ENCODE measurements around the gene DAP3.
"Not testable (repeated sequence)": the region's sequence is repeated elsewhere in the genome, so short reads cannot be mapped to it uniquely, and the experiment has no call there.

DAP3 gene

DNA sequence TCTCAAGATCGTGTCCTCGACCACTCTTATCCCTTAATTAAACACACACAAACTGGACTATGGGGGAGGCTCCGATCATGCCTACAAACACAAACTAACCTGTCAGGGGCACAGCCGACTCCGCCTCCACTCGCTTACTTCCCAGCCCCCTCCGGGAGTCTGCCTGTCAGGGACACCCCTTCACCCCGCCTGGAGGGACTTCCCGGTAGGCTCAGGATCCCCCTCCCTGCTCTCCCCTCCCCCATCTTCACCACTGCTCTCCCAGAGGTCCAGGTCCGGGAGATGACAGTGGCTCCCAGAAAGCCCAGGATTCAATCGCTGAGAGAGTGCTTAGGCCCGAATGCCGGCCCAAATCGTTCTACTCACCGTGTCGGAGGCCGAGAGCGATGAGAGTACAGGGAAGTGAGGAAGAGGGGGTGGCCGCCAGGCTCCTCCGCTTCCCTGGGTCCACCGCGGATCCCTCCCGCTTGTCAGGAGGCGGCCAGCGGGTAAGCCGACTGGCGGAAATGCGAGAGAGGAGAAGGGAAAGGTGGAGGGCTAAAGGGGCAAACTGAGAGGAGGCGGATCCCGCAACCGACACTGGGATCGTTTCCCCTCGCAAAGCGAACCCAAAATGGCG is 1.1 kb upstream of the DAP3 start:
- not testable (repeated sequence) for DNase-seq

GRCh38 chr1:155688324-155689080 is 389 bp upstream of the DAP3 start, which contains the start of gene YY1AP1:
Gene YY1AP1 (minus strand): TSS chr1:155688774. CDS start chr1:155680436, 8,338 bp downstream.
- peak; percentile 90 to 92 for DNase-seq

- DNase-seq, result no peak
These were observed 3.2 kb downstream of the DAP3 start for GRCh38 chr1:155691992-155692528.

- DNase-seq, result no peak
These were observed 5.3 kb downstream of the DAP3 start for GRCh38 chr1:155694167-155694566.

DNA sequence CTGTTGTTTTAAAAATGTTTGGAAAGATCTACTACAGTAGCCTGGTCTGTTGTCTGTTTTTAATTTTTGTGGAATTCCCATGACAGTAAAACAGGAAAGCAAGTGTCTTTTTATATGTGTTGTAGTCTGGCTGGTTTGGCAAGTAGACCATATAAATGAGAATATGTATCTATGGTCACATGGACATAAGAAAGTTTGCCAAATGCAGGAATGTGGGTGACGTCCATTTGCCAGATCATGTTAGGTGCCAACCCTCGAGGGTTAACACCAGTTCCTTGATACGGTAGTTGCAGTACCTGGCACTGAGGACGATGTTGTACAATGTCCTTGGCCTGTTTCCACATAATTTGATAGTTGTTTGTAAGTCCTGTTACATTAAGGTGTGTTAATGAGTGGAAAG is 6.2 kb downstream of the DAP3 start:
- DNase-seq, result no peak

GRCh38 chr1:155695608-155696007 is 6.7 kb downstream of the DAP3 start:
- DNase-seq, result no peak

- DNase-seq, result no peak
These were observed 7.6 kb downstream of the DAP3 start for GRCh38 chr1:155696524-155696923.

GRCh38 chr1:155697046-155697445 is 8.2 kb downstream of the DAP3 start:
- no peak for DNase-seq

DNA sequence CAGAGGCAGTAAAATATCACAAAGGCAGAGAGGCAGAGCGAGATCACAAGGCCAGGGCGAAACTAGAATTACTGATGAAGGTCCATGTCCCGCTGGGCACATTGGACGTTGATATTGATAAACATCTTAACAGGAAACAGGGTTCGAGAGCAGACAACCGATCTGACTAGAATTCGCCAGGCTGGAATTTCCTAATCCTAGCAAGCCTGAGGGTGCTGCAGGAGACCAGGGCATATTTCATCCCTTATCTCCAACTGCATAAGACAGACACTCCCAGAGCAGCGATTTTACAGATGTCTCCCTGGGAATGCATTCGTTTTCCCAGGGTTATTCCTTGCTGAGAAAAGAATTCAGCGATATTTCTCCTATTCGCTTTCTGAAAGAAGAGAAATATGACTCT is 8.7 kb downstream of the DAP3 start:
- DNase-seq, result not testable (repeated sequence)

DNA sequence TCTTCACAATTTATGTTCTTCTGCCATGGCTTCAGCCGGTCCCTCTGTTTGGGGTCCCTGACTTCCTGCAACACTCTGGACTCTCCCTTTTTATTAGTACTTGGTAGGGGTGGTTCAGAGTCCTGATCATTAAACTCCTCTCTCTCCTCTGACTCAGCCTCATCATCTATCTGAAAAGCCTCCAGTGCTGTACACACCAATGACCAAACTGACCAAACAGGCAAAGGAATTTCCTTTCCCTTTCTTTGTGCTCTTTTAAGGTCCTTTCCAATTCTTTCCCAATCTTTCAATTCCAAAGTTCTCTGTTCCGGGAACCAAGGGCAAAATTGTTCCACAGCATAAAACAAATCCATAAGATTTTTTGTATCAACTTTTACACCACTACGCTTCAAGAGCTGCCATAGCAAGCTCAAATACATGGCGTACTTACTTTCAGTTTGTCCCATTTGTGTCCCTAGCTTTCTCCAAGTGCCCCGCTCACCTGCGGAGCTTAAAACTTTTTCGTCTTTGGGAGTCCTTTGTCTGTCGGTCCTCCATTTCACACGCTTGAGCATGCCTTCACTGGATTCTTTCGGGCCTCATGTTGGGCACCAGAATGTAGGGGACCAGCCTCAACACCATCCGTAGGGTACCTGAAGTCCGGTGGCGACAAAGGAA is 9.6 kb downstream of the DAP3 start:
- no peak for DNase-seq

- DNase-seq, result not testable (repeated sequence)
These were observed 10.2 kb downstream of the DAP3 start for GRCh38 chr1:155699062-155699461.

- not testable (repeated sequence) for DNase-seq
These were observed 12.8 kb downstream of the DAP3 start for GRCh38 chr1:155701675-155702074.

DNA sequence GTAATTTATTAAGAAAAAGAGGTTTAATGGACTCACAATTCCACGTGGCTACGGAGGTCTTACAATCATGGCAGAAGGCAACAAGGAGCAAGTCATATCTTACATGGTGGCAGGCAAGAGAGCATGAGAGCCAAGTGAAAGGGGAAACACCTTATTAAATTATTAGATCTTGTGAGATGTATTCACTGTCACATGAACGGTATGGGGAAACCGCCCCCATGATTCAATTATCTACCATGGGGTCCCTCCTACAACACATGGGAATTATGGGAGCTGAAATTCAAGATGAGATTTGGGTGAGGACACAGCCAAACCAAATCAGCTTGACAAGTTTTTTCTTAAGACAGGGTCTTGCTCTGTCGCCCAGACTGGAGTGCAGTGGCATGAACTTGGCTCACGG is 14.3 kb downstream of the DAP3 start:
- no peak for DNase-seq

- not testable (repeated sequence) for DNase-seq
These were observed 15.5 kb downstream of the DAP3 start for GRCh38 chr1:155704414-155704813.

DNA sequence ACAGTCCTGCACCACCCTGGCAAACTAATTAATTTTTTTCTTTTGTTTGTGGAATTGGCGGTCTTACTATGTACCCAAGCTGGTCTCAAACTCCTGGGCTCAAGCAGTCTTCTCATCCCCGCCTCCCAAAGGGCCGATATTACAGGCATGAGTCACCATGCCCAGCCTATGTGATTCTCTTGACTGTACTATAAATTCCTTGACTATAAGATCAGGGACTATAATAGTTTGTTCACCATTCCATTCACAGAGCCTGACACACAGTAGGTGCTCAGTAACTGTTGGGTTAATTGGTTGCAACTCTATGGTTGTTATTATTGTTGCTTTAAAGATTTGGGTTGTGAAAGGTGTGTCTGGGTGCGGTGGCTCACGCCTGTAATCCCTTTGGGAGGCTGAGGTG is 17.2 kb downstream of the DAP3 start:
- no peak for DNase-seq

DNA sequence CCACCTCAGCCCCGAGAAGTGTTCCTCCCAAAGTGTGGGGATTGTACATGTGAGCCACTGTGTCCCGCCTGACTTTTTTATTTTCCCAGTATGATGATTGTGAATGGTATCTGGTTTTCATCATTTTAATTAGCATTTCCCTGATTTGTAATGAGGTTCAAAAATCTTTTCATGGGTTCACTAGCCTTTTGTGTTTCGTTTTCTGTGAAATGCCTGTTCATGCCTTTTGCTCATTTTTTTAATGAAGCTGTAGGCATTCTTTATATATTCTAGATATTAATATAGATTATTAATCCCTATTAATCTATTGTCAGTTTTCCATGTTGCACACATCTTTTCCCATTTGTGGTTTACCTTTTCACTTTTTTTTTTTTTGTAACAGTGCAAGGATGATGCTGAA is 20.5 kb downstream of the DAP3 start:
- DNase-seq, result no peak

DNA sequence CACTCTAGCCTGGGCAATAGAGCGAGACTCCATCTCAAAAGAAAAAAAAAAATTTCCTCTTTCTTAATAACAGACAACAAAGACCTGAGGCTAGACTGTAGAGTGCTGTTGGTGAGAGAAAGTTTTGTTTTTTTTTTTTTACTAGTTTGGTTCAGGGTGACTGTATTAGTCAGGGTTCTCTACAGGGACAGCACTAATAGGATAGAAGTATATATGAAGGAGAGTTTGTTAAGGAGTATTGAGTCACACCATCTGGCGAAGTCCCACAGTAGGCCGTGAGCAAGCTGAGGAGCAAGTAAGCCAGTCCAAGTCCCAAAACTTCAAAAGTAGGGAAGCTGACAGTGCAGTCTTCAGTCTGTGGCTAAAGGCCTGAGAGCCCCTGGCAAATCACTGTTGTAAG is 22.6 kb downstream of the DAP3 start:
- not testable (repeated sequence) for DNase-seq

- DNase-seq, result not testable (repeated sequence)
These were observed 23.7 kb downstream of the DAP3 start for GRCh38 chr1:155712636-155713035.

DNA sequence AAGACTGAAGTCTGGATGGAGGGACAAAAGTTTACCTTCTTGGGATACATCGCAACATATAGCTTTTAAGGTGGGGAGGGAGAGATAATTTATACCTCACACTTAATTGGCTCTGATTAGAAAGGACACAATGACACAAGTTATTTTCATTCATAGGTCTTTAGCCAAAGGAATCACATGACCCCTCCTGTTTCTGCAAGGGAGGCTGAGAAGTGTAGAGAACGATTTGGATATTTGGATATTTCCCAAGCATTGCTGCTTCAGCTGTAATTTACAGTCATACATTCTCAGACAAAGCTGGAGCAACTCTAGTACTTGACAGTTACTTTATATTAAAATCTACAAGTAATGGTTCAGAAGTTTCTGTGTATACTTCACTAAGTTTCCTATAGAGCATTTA is 24.2 kb downstream of the DAP3 start:
- no peak for DNase-seq

DNA sequence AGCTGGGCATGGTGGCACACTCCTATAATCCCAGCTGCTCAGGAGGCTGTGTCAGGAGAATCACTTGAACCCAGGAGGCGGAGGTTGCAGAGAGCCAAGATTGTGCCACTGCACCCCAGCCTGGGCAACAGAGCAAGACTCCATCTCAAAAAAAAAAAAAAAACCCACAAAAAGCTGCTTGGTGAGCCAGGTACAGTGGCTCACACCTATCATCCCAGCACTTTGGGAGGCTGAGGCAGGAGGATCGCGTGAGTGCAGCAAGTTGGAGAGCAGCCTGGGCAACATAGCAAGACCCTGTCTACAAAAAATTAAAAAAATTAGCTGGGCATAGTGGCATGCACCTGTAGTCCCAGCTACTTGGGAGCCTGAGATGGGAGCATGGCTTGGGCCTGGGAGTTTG is 26.2 kb downstream of the DAP3 start:
- DNase-seq, result not testable (repeated sequence)

- DNase-seq, result no peak
These were observed 26.9 kb downstream of the DAP3 start for GRCh38 chr1:155715777-155716176.

DNA sequence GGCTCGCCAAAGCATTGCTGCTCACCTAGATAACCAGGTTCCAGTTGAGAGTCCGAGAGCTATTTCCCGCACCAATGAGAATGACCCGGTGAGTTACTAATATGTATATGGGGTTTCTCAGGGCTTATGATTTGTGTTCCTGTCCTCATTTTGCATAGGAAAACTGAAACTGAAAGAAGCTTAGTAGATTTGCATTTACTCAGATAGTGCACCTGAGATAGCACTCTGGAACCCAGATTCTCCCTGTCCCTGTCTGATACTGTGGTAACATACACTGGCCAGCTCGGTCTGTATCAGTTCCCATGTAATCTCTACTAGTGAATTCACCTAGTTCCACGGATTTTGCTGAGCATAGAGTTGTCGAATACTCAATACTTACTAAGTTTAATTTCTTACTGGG is 28.1 kb downstream of the DAP3 start:
- DNase-seq, result no peak

- DNase-seq, result not testable (repeated sequence)
These were observed 29.7 kb downstream of the DAP3 start for GRCh38 chr1:155718524-155719115.
